HL-60 (cell line): ENCODE data around the gene MIER1.

Source experiments
- CTCF ChIP-seq: IDR thresholded peaks from one replicate; pipeline ENCODE4 v1.5.1; 2011; ENCODE audit warnings: low read length, control low read depth, inconsistent platforms; ENCODE audit not compliant: insufficient read depth
- POLR2AphosphoS5 ChIP-seq: IDR thresholded peaks from 2 replicates; pipeline ENCODE4 v1.6.1; 2012; ENCODE audit warnings: low read depth
- REST ChIP-seq: IDR thresholded peaks from 2 replicates; pipeline ENCODE4 v1.6.1; 2012; ENCODE audit warnings: low read depth; ENCODE audit not compliant: insufficient replicate concordance
- SPI1 ChIP-seq: IDR thresholded peaks from 2 replicates; pipeline ENCODE4 v1.6.1; 2012; ENCODE audit warnings: low read depth, mild to moderate bottlenecking, borderline replicate concordance

GRCh38 chr1:66968574-66968973 lies 43.8 kb downstream of the MIER1 start:
- TF ChIP-seq CTCF (no peak), REST (no peak), POLR2AphosphoS5 (no peak), SPI1 (no peak)
